ENCODE results near the gene NKAIN2. TPM values are rescaled to one million over a fixed set of nuclear protein-coding genes. Genes with fewer than 3 reads are reported as not detected.

Gene NKAIN2
- total and polyA plus RNA-seq, 9 of the 15 experiments (the other 6 are each of a cell fraction or from before 2014, with no cell fraction given) = not detected

- ChIA-PET CTCF (ENCODE audit: low intra/inter-chr PET ratio) (no interaction called here), POLR2A (no interaction called here)
- ATAC-seq (no peak), DNase-seq (ENCODE audit: extremely low read depth in 1 of 4, low spot score in 3 of 4) (no peak), FAIRE-seq (no peak)
- Histone ChIP-seq H3K4me3 (no peak overlapping the region), H4K20me1 (replicated peaks; ENCODE audit: control insufficient read depth, insufficient read depth, low read length) (no peaks in the 10 kb centered on the region), H2AFZ (ENCODE audit: low read depth, low read length) (no peak overlapping the region), H3K9ac (ENCODE audit: insufficient read depth in 1 of 2, low read depth in 2 of 2, low read length in 2 of 2) (no peak overlapping the region), H3K36me3 (ENCODE audit: control insufficient read depth, insufficient read depth, low read length) (no peaks in the 10 kb centered on the region), H3K4me1 (replicated peaks in 1 of 2; ENCODE audit: control insufficient read depth in 2 of 2, insufficient read depth in 2 of 2, low read length in 2 of 2) (no peaks in the 10 kb centered on the region), H3K9me1 (ENCODE audit: control insufficient read depth, insufficient read depth, low read length) (no peaks in the 10 kb centered on the region), H3K9me3 (replicated peaks; ENCODE audit: control insufficient read depth, insufficient read depth, low read depth, low read length) (no peaks in the 10 kb centered on the region; the same call in 1 of the 2 replicates), H3K79me2 (ENCODE audit: control insufficient read depth, insufficient read depth, low read length) (no peaks in the 10 kb centered on the region), H3K27ac (ENCODE audit: extremely low read depth, low read depth, low read length) (no peak overlapping the region), H3K27me3 (ENCODE audit: control insufficient read depth in 2 of 2, insufficient read depth in 2 of 2, low read length in 2 of 2) (no peaks in the 10 kb centered on the region), H3K4me2 (ENCODE audit: insufficient read depth, low read length) (no peak overlapping the region)
- no TSS peak for BruUV-seq (replicated peaks)
- intact Hi-C loops (cut with micrococcal nuclease) = no loop called here
- 0% methylated on average over 5 of the region's 5 CpGs for WGBS (ENCODE audit: insufficient coverage, low coverage, missing lambda C conversion rate)
- in situ Hi-C loops (cut with MboI) = no loop called here
- no peak for TF ChIP-seq STAT6 (CRISPR knock-in tag; IDR thresholded peaks at IDR 0.05)
- no peak for TF ChIP-seq MBD2 (IDR thresholded peaks at IDR 0.05; ENCODE audit: borderline replicate concordance, low read depth)
- TF ChIP-seq HDAC3 (IDR thresholded peaks at IDR 0.05; ENCODE audit: borderline replicate concordance, partially characterized antibody) = no peak
- no peak for TF ChIP-seq FUS (optimal IDR thresholded peaks at IDR 0.05; ENCODE audit: low read depth, low read length)
- TF ChIP-seq ZNF174 (CRISPR knock-in tag; IDR thresholded peaks at IDR 0.05) = no peak
- no peak for TF ChIP-seq ZNF445 (CRISPR knock-in tag; IDR thresholded peaks at IDR 0.05; ENCODE audit: low read depth)
- TF ChIP-seq SREBF1 (IDR thresholded peaks at IDR 0.05; ENCODE audit: borderline replicate concordance, low read depth, low read length) = no peak
- TF ChIP-seq SNIP1 (IDR thresholded peaks at IDR 0.05; ENCODE audit: low read depth) = no peak
- no peak for TF ChIP-seq JUN (IDR thresholded peaks at IDR 0.05; ENCODE audit: borderline replicate concordance, low read depth, low read length)
- no peak for TF ChIP-seq JUN (CRISPR knock-in tag; IDR thresholded peaks at IDR 0.05; ENCODE audit: borderline replicate concordance)
- TF ChIP-seq L3MBTL2 (IDR thresholded peaks at IDR 0.05) = no peak
- TF ChIP-seq ZNF655 (CRISPR knock-in tag; IDR thresholded peaks at IDR 0.05) = no peak
- TF ChIP-seq THRB (CRISPR knock-in tag; conservative IDR thresholded peaks at IDR 0.05) = no peak
- no peak for TF ChIP-seq SRSF3 (IDR thresholded peaks at IDR 0.05; ENCODE audit: insufficient read depth, low read length)
- no peak for TF ChIP-seq NCOA4 (IDR thresholded peaks at IDR 0.05; ENCODE audit: partially characterized antibody)
- TF ChIP-seq BRCA1 (IDR thresholded peaks at IDR 0.05) = no peak
- TF ChIP-seq BRCA1 (CRISPR knock-in tag; IDR thresholded peaks at IDR 0.05) = no peak
These were observed 40.3 kb downstream of the NKAIN2 start for GRCh38 chr6:123844011-123844410.
